Panc1 (cell line): ENCODE data around the gene AGBL3.

Experiments used
- POLR2AphosphoS5 ChIP-seq: IDR thresholded peaks from 2 replicates; pipeline ENCODE4 v1.6.1; 2012; ENCODE audit warnings: mild to moderate bottlenecking, low read depth, low read length, moderate library complexity
- SIN3A ChIP-seq: IDR thresholded peaks from 2 replicates; pipeline ENCODE4 v1.6.1; 2012; ENCODE audit warnings: low read depth, mild to moderate bottlenecking, low read length, moderate library complexity, borderline replicate concordance; ENCODE audit not compliant: insufficient read depth
- TCF7L2 ChIP-seq: IDR thresholded peaks from 2 replicates; pipeline ENCODE4 v1.6.1; 2011; ENCODE audit warnings: mild to moderate bottlenecking, low read depth, low read length, inconsistent platforms
- TF ChIP-seq, protein P1 (sequence below): fragments of 450-650 bp; IDR thresholded peaks from 2 replicates; pipeline ENCODE4 v1.5.1; 2017; ENCODE audit warnings: mild to moderate bottlenecking
- TF ChIP-seq, protein P2 (sequence below), 2 experiments: IDR thresholded peaks; 2 replicates each; pipeline ENCODE4 v1.6.1; 2011 to 2012; ENCODE audit warnings: low read depth in 2 of 2, control low read depth in 1 of 2, low read length in 1 of 2, mild to moderate bottlenecking in 1 of 2, moderate library complexity in 1 of 2; ENCODE audit not compliant: insufficient read depth in 1 of 2

DNA sequence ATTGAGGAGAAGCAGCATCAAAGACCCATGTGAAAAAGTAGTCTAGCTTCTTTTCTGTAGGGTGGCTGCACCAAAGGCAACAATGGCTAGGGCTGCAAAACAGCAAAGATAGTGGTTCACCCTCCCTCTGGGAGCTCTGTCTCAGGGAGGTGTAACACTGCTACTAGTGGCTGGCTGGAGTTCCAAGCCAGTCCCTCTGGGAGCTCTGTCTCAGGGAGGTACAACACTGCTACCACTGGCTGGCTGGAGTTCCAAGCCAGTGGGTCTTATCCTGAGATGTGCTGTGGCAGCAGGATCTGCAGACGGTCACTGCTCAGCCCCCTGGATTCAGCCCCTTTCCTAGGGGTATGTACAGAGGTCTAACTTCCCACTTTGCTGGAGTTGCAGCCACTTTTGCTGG lies 123.7 kb downstream of the AGBL3 start:
- TF ChIP-seq, protein P1, sequence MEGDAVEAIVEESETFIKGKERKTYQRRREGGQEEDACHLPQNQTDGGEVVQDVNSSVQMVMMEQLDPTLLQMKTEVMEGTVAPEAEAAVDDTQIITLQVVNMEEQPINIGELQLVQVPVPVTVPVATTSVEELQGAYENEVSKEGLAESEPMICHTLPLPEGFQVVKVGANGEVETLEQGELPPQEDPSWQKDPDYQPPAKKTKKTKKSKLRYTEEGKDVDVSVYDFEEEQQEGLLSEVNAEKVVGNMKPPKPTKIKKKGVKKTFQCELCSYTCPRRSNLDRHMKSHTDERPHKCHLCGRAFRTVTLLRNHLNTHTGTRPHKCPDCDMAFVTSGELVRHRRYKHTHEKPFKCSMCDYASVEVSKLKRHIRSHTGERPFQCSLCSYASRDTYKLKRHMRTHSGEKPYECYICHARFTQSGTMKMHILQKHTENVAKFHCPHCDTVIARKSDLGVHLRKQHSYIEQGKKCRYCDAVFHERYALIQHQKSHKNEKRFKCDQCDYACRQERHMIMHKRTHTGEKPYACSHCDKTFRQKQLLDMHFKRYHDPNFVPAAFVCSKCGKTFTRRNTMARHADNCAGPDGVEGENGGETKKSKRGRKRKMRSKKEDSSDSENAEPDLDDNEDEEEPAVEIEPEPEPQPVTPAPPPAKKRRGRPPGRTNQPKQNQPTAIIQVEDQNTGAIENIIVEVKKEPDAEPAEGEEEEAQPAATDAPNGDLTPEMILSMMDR, result no peak
- TF ChIP-seq SIN3A (no peak), POLR2AphosphoS5 (no peak), TCF7L2 (no peak)
- TF ChIP-seq, protein P2, sequence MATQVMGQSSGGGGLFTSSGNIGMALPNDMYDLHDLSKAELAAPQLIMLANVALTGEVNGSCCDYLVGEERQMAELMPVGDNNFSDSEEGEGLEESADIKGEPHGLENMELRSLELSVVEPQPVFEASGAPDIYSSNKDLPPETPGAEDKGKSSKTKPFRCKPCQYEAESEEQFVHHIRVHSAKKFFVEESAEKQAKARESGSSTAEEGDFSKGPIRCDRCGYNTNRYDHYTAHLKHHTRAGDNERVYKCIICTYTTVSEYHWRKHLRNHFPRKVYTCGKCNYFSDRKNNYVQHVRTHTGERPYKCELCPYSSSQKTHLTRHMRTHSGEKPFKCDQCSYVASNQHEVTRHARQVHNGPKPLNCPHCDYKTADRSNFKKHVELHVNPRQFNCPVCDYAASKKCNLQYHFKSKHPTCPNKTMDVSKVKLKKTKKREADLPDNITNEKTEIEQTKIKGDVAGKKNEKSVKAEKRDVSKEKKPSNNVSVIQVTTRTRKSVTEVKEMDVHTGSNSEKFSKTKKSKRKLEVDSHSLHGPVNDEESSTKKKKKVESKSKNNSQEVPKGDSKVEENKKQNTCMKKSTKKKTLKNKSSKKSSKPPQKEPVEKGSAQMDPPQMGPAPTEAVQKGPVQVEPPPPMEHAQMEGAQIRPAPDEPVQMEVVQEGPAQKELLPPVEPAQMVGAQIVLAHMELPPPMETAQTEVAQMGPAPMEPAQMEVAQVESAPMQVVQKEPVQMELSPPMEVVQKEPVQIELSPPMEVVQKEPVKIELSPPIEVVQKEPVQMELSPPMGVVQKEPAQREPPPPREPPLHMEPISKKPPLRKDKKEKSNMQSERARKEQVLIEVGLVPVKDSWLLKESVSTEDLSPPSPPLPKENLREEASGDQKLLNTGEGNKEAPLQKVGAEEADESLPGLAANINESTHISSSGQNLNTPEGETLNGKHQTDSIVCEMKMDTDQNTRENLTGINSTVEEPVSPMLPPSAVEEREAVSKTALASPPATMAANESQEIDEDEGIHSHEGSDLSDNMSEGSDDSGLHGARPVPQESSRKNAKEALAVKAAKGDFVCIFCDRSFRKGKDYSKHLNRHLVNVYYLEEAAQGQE (IDR thresholded peaks at IDR 0.05; ENCODE audit: insufficient read depth in 1 of 2, low read depth in 2 of 2, low read length in 1 of 2), result no peak
